ENCODE measurements around the gene C2.

DNA sequence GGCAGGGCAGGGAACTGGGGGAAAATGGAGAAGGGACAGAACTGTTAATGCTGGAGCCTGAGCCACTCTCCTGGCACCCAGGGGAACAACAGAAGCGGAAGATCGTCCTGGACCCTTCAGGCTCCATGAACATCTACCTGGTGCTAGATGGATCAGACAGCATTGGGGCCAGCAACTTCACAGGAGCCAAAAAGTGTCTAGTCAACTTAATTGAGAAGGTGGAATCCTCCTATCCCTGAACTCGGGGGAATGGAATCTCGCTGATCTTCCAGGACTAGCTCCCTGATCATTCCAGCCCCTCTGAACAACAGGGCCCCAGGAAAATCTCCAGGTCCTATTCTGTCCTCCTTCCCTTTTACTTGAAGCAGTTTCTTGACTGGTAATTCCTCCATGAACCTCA, 20.3 kb downstream of the C2 start:
- TF ChIP-seq, protein P1, sequence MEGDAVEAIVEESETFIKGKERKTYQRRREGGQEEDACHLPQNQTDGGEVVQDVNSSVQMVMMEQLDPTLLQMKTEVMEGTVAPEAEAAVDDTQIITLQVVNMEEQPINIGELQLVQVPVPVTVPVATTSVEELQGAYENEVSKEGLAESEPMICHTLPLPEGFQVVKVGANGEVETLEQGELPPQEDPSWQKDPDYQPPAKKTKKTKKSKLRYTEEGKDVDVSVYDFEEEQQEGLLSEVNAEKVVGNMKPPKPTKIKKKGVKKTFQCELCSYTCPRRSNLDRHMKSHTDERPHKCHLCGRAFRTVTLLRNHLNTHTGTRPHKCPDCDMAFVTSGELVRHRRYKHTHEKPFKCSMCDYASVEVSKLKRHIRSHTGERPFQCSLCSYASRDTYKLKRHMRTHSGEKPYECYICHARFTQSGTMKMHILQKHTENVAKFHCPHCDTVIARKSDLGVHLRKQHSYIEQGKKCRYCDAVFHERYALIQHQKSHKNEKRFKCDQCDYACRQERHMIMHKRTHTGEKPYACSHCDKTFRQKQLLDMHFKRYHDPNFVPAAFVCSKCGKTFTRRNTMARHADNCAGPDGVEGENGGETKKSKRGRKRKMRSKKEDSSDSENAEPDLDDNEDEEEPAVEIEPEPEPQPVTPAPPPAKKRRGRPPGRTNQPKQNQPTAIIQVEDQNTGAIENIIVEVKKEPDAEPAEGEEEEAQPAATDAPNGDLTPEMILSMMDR (IDR thresholded peaks at IDR 0.05) = no peak
- TF ChIP-seq CREM (CRISPR knock-in tag; IDR thresholded peaks at IDR 0.05) (no peak), CREB1 (CRISPR knock-in tag; IDR thresholded peaks at IDR 0.05) (no peak), TEAD1 (CRISPR knock-in tag; IDR thresholded peaks at IDR 0.05) (no peak), MAX (CRISPR knock-in tag; IDR thresholded peaks at IDR 0.05) (no peak), USF2 (CRISPR knock-in tag; IDR thresholded peaks at IDR 0.05) (no peak), SP1 (CRISPR knock-in tag; conservative IDR thresholded peaks at IDR 0.05) (no peak), E2F1 (CRISPR knock-in tag; IDR thresholded peaks at IDR 0.05) (no peak), ZBTB21 (CRISPR knock-in tag; IDR thresholded peaks at IDR 0.05; ENCODE audit: borderline replicate concordance) (no peak), ATF1 (CRISPR knock-in tag; IDR thresholded peaks at IDR 0.05) (no peak), TP53 (CRISPR knock-in tag; IDR thresholded peaks at IDR 0.05) (no peak), NFE2L1 (CRISPR knock-in tag; IDR thresholded peaks at IDR 0.05) (no peak)
- TF ChIP-seq, protein P2, sequence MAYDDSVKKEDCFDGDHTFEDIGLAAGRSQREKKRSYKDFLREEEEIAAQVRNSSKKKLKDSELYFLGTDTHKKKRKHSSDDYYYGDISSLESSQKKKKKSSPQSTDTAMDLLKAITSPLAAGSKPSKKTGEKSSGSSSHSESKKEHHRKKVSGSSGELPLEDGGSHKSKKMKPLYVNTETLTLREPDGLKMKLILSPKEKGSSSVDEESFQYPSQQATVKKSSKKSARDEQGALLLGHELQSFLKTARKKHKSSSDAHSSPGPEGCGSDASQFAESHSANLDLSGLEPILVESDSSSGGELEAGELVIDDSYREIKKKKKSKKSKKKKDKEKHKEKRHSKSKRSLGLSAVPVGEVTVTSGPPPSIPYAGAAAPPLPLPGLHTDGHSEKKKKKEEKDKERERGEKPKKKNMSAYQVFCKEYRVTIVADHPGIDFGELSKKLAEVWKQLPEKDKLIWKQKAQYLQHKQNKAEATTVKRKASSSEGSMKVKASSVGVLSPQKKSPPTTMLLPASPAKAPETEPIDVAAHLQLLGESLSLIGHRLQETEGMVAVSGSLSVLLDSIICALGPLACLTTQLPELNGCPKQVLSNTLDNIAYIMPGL (CRISPR knock-in tag; IDR thresholded peaks at IDR 0.05) = no peak
